ENCODE data around the gene MYPOP. TPM values are rescaled to one million over a fixed set of nuclear protein-coding genes. Genes with fewer than 3 reads are reported as not detected.

Gene MYPOP
- total RNA-seq, 1 experiment from 2014 or later, result 10.8 TPM

- no peak overlapping the region for H2AFZ ChIP-seq (ENCODE audit: low read depth, low read length, poor library complexity, severe bottlenecking)
- H3K9ac ChIP-seq (ENCODE audit: low read length), result no peak overlapping the region
- H3K9me2 ChIP-seq (ENCODE audit: insufficient read depth), result no peaks in the 10 kb centered on the region
- no peaks in the 10 kb centered on the region for H4K20me1 ChIP-seq (ENCODE audit: insufficient read depth)
- intact Hi-C loops (cut with micrococcal nuclease), result loop anchor here (5.0 kb wide), 1 partner anchor 106 kb away; no protein-coding TSS in a partner anchor
- no TSS peak for BruUV-seq (replicated peaks)
- no peaks in the 10 kb centered on the region for H3K36me3 ChIP-seq (ENCODE audit: control insufficient read depth in 1 of 2, insufficient read depth in 2 of 2, low read length in 2 of 2)
- TF ChIP-seq JUND (IDR thresholded peaks at IDR 0.05) (no peak), YY1 (IDR thresholded peaks at IDR 0.05; ENCODE audit: extremely low read depth, insufficient replicate concordance, low read depth, low read length) (no peak), EZH2 (IDR thresholded peaks at IDR 0.05) (no peak), SP1 (IDR thresholded peaks at IDR 0.05; ENCODE audit: low read depth) (no peak), POLR2AphosphoS5 (IDR thresholded peaks at IDR 0.05; ENCODE audit: low read depth, low read length) (no peak), ELF1 (IDR thresholded peaks at IDR 0.05; ENCODE audit: borderline replicate concordance, low read depth) (no peak), FOSL1 (IDR thresholded peaks at IDR 0.05; ENCODE audit: low read depth) (no peak), TCF7L2 (IDR thresholded peaks at IDR 0.05; ENCODE audit: borderline replicate concordance, extremely low read depth, insufficient read depth, insufficient read length) (no peak), RAD21 (IDR thresholded peaks at IDR 0.05; ENCODE audit: low read depth) (no peak), SIN3A (IDR thresholded peaks at IDR 0.05; ENCODE audit: low read depth) (no peak), EGR1 (IDR thresholded peaks at IDR 0.05; ENCODE audit: low read depth) (no peak), ZBTB33 (IDR thresholded peaks at IDR 0.05; ENCODE audit: extremely low read depth, insufficient replicate concordance, low read length) (no peak), EZH2phosphoT487 (IDR thresholded peaks at IDR 0.05; ENCODE audit: borderline replicate concordance) (no peak), CEBPB (IDR thresholded peaks at IDR 0.05; ENCODE audit: low read depth) (no peak), MAX (IDR thresholded peaks at IDR 0.05) (no peak), REST (IDR thresholded peaks at IDR 0.05; ENCODE audit: low read depth) (no peak), SRF (IDR thresholded peaks at IDR 0.05; ENCODE audit: low read depth) (no peak), ZNF274 (IDR thresholded peaks at IDR 0.05; ENCODE audit: low read depth, low read length) (no peak)
- TF ChIP-seq, protein P1, sequence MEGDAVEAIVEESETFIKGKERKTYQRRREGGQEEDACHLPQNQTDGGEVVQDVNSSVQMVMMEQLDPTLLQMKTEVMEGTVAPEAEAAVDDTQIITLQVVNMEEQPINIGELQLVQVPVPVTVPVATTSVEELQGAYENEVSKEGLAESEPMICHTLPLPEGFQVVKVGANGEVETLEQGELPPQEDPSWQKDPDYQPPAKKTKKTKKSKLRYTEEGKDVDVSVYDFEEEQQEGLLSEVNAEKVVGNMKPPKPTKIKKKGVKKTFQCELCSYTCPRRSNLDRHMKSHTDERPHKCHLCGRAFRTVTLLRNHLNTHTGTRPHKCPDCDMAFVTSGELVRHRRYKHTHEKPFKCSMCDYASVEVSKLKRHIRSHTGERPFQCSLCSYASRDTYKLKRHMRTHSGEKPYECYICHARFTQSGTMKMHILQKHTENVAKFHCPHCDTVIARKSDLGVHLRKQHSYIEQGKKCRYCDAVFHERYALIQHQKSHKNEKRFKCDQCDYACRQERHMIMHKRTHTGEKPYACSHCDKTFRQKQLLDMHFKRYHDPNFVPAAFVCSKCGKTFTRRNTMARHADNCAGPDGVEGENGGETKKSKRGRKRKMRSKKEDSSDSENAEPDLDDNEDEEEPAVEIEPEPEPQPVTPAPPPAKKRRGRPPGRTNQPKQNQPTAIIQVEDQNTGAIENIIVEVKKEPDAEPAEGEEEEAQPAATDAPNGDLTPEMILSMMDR (IDR thresholded peaks at IDR 0.05 in 2 of 3, conservative IDR thresholded peaks at IDR 0.05 in 1 of 3; ENCODE audit: borderline replicate concordance in 1 of 3, insufficient read depth in 1 of 3, low read depth in 2 of 3, low read length in 2 of 3), result no peak
- TF ChIP-seq, protein P2, sequence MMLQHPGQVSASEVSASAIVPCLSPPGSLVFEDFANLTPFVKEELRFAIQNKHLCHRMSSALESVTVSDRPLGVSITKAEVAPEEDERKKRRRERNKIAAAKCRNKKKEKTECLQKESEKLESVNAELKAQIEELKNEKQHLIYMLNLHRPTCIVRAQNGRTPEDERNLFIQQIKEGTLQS (IDR thresholded peaks at IDR 0.05), result no peak
- no peak for DNase-seq (ENCODE audit: low read depth, low spot score)
- H3K27me3 ChIP-seq (ENCODE audit: insufficient read depth, low read length), result no peaks in the 10 kb centered on the region
- no peak overlapping the region for H3K4me3 ChIP-seq (replicated peaks in 1 of 2; ENCODE audit: low read depth in 1 of 2, low read length in 2 of 2)
- no peak overlapping the region for H3K4me2 ChIP-seq (ENCODE audit: low read length)
- POLR2A ChIA-PET, result no interaction called here
- ATAC-seq, result no peak
- no peak overlapping the region for H3K27ac ChIP-seq (ENCODE audit: low read depth, low read length)
- no peaks in the 10 kb centered on the region for H3K79me2 ChIP-seq (ENCODE audit: insufficient read depth, low read length)
- no peaks in the 10 kb centered on the region for H3K9me3 ChIP-seq (ENCODE audit: control insufficient read depth in 1 of 2, insufficient read depth in 1 of 2, low read depth in 1 of 2, low read length in 2 of 2)
- RAD21 ChIA-PET (ENCODE audit: low non-redundant PET in 1 of 2, low total read pairs in 2 of 2, uncharacterized antibody in 2 of 2, unreplicated experiment in 2 of 2), result no interaction called here
- CTCF ChIA-PET, result no interaction called here
- peaks cover 4 to 13% of the 10 kb centered on the region in 2 experiments; a peak in 3 of 4 replicates for H3K4me1 ChIP-seq (ENCODE audit: control insufficient read depth in 1 of 2, insufficient read depth in 2 of 2, low read length in 2 of 2)
Measured at GRCh38 chr19:45911291-45911690, 8.9 kb upstream of the MYPOP start.
